ENCODE measurements around the gene CD79B. TPM values are rescaled to one million over a fixed set of nuclear protein-coding genes. Genes with fewer than 3 reads are reported as not detected.

The CD79B gene
- total and polyA plus RNA-seq, 9 of the 15 experiments (the other 6 are each of a cell fraction or from before 2014, with no cell fraction given): 0.15 to 0.62 (median 0.44) TPM; not detected in 2

- TF ChIP-seq COPS2 (conservative IDR thresholded peaks at IDR 0.05): no peak
- peak; percentile 45; the same call in 1 of the 2 replicates for TF ChIP-seq ARID1B (IDR thresholded peaks at IDR 0.05)
- TF ChIP-seq FOXK1 (CRISPR knock-in tag; IDR thresholded peaks at IDR 0.05; ENCODE audit: borderline replicate concordance): no peak
- no peak for TF ChIP-seq SMC3 (conservative IDR thresholded peaks at IDR 0.05; ENCODE audit: insufficient read depth, low read depth, low read length)
- TF ChIP-seq ZNF609 (CRISPR knock-in tag; IDR thresholded peaks at IDR 0.05; ENCODE audit: borderline replicate concordance): no peak
- TF ChIP-seq ZSCAN29 (IDR thresholded peaks at IDR 0.05): no peak
- 0 out of 2 replicates have a peak, but pooled peaks have one; percentile 38 for TF ChIP-seq ZSCAN32 (CRISPR knock-in tag; IDR thresholded peaks at IDR 0.05)
- no peak for TF ChIP-seq GTF2A2 (tag; IDR thresholded peaks at IDR 0.05)
- no peak for TF ChIP-seq CCNT2 (IDR thresholded peaks at IDR 0.05; ENCODE audit: borderline replicate concordance, extremely low read depth, insufficient read length, low read depth, low read length)
- no peak for TF ChIP-seq SMAD2 (IDR thresholded peaks at IDR 0.05; ENCODE audit: low read depth, low read length)
- no peak for TF ChIP-seq MIER1 (IDR thresholded peaks at IDR 0.05; ENCODE audit: low read depth)
- TF ChIP-seq ZNF584 (CRISPR knock-in tag; IDR thresholded peaks at IDR 0.05; ENCODE audit: low read depth): no peak
- no peak for TF ChIP-seq RBBP5 (IDR thresholded peaks at IDR 0.05; ENCODE audit: borderline replicate concordance, insufficient read depth, low read length, poor library complexity, severe bottlenecking)
- TF ChIP-seq CTCFL (IDR thresholded peaks at IDR 0.05; ENCODE audit: borderline replicate concordance, insufficient read depth, low read depth, low read length, poor library complexity, severe bottlenecking): no peak
- no peak; the same call in 1 of the 2 replicates for TF ChIP-seq MTA3 (IDR thresholded peaks at IDR 0.05; ENCODE audit: borderline replicate concordance)
These were observed 29.5 kb upstream of the CD79B start (continued) for GRCh38 chr17:63961355-63962212.
